KBM-7 (cell line): ENCODE data around the gene PHKB.
"Not testable (repeated sequence)": the region's sequence is repeated elsewhere in the genome, so short reads cannot be mapped to it uniquely, and the experiment has no call there.

Experiments used
- DNase-seq: peaks from one replicate; pipeline ENCODE4 v3.0.0-alpha.2; 2015
- in situ Hi-C: fragments of 300-500 bp; cut with MboI; formaldehyde crosslinking; loops from 2 replicates; pipeline ENCODE4 v1.14.3; 2020; ENCODE audit warnings: low sequenced_read_pairs, low pct_unique_long_range_greater_than_20kb, mixed read lengths

Gene PHKB

GRCh38 chr16:47460711-47461597 lies at the start of gene PHKB, which contains the start of gene ITFG1:
Gene PHKB (plus strand): TSS chr16:47461331. CDS start chr16:47461351, 20 bp downstream.
Gene ITFG1 (minus strand): TSS chr16:47461063. CDS start chr16:47461045, 18 bp downstream.
- in situ Hi-C loops = no loop called here

GRCh38 chr16:47413041-47413440 lies 48.1 kb upstream of the PHKB start:
- in situ Hi-C loops = no loop called here
- no peak for DNase-seq

More at GRCh38 chr16:47460711-47461597, at the start of gene PHKB, which contains the start of gene ITFG1:
- peak; percentile 95 for DNase-seq

- in situ Hi-C loops = no loop called here
- DNase-seq = no peak
Measured at GRCh38 chr16:47416869-47417268, 44.3 kb upstream of the PHKB start.

GRCh38 chr16:47424846-47425245 lies 36.3 kb upstream of the PHKB start:
- in situ Hi-C loops = no loop called here
- DNase-seq = no peak

- DNase-seq = no peak
- in situ Hi-C loops = no loop called here
Measured at GRCh38 chr16:47426806-47427205, 34.3 kb upstream of the PHKB start.

- DNase-seq = no peak
Measured at GRCh38 chr16:47431960-47432359, 29.2 kb upstream of the PHKB start.

GRCh38 chr16:47434274-47434673 lies 26.9 kb upstream of the PHKB start:
- DNase-seq, in situ Hi-C loops: not testable (repeated sequence)

More at GRCh38 chr16:47431960-47432359, 29.2 kb upstream of the PHKB start:
- in situ Hi-C loops = no loop called here

GRCh38 chr16:47440066-47440465 lies 21.1 kb upstream of the PHKB start:
- in situ Hi-C loops, DNase-seq: not testable (repeated sequence)

GRCh38 chr16:47442884-47443283 lies 18.2 kb upstream of the PHKB start:
- in situ Hi-C loops, DNase-seq: not testable (repeated sequence)

- in situ Hi-C loops = no loop called here
- no peak for DNase-seq
Measured at GRCh38 chr16:47446431-47446830, 14.7 kb upstream of the PHKB start.

- DNase-seq = no peak
- in situ Hi-C loops = no loop called here
Measured at GRCh38 chr16:47448830-47449575, 12.1 kb upstream of the PHKB start.

GRCh38 chr16:47449788-47450187 lies 11.3 kb upstream of the PHKB start:
- in situ Hi-C loops = no loop called here
- DNase-seq = no peak

GRCh38 chr16:47458331-47458730 lies 2.8 kb upstream of the PHKB start:
- DNase-seq = no peak
- in situ Hi-C loops = no loop called here

GRCh38 chr16:47459603-47460002 lies 1.5 kb upstream of the PHKB start:
- in situ Hi-C loops = no loop called here
- DNase-seq = no peak

- in situ Hi-C loops = no loop called here
- no peak for DNase-seq
Measured at GRCh38 chr16:47460359-47460710, 796 bp upstream of the PHKB start.

GRCh38 chr16:47461598-47462266 lies 601 bp downstream of the PHKB start:
- DNase-seq = peak; percentile 76
- in situ Hi-C loops = no loop called here

GRCh38 chr16:47463771-47464624 lies 2.9 kb downstream of the PHKB start:
- no peak for DNase-seq
- in situ Hi-C loops = no loop called here

GRCh38 chr16:47465919-47466630 lies 4.9 kb downstream of the PHKB start:
- in situ Hi-C loops = no loop called here
- DNase-seq = no peak
